Right lobe of liver (tissue), 4 donors: Measurements from ENCODE around the gene CELF2.

Source experiments
- CTCF ChIP-seq, 4 donors: fragments of 200-600 bp in 3 of 4; fragments of 450-650 bp in 1 of 4; IDR thresholded peaks; one replicate each; pipeline versions ENCODE4 v1.5.1 to v1.8.0; 2016 to 2022; ENCODE audit warnings: antibody characterized with exemption in 4 of 4, mild to moderate bottlenecking in 2 of 4
- POLR2A ChIP-seq: fragments of 450-650 bp; IDR thresholded peaks from one replicate; pipeline ENCODE4 v1.6.1; 2017; ENCODE audit warnings: antibody characterized with exemption, mild to moderate bottlenecking
- donor health status: DM: no; HTN: no; CAD: no.
- donor health status: DM: no; HTN: no; CAD: no.
- donor health status: DM: no; HTN: yes; CAD: no.

GRCh38 chr10:11227103-11227502 is 209.4 kb downstream of the CELF2 start:
- TF ChIP-seq CTCF (IDR thresholded peaks at IDR 0.05) (no peak), POLR2A (no peak)
